ENCODE data around the gene PTPRK.

PTPRK gene

GRCh38 chr6:127923135-127923534 lies 597.3 kb downstream of the PTPRK start:
- no peaks in the 10 kb centered on the region for H3K27me3 ChIP-seq (ENCODE audit: control insufficient read depth, insufficient read depth, low read length, poor library complexity, severe bottlenecking)
- no peak overlapping the region for H3K4me3 ChIP-seq (ENCODE audit: insufficient read depth, low read depth, low read length)
- no peak overlapping the region for H3K27ac ChIP-seq (ENCODE audit: insufficient read depth, low read depth, low read length, poor library complexity, severe bottlenecking)
- H3K36me3 ChIP-seq (ENCODE audit: control insufficient read depth, insufficient read depth, low read length), result no peaks in the 10 kb centered on the region
- H3K9me3 ChIP-seq (ENCODE audit: control insufficient read depth, low read length), result no peaks in the 10 kb centered on the region
- H3K4me1 ChIP-seq (ENCODE audit: control insufficient read depth, insufficient read depth, low read length), result no peaks in the 10 kb centered on the region
- WGBS, 2 experiments, result 90 to 100% methylated on average over 2 of the region's 2 CpGs

GRCh38 chr6:127921982-127922381 lies 598.4 kb downstream of the PTPRK start:
- no peaks in the 10 kb centered on the region for H3K9me3 ChIP-seq (ENCODE audit: control insufficient read depth, low read length)
- H3K4me3 ChIP-seq (ENCODE audit: insufficient read depth, low read depth, low read length), result no peak overlapping the region
- H3K27ac ChIP-seq (ENCODE audit: insufficient read depth, low read depth, low read length, poor library complexity, severe bottlenecking), result no peak overlapping the region
- H3K4me1 ChIP-seq (ENCODE audit: control insufficient read depth, insufficient read depth, low read length), result no peaks in the 10 kb centered on the region
- no peaks in the 10 kb centered on the region for H3K36me3 ChIP-seq (ENCODE audit: control insufficient read depth, insufficient read depth, low read length)
- WGBS, 2 experiments, result 96 to 97% methylated on average over 6 of the region's 6 CpGs
- no peaks in the 10 kb centered on the region for H3K27me3 ChIP-seq (ENCODE audit: control insufficient read depth, insufficient read depth, low read length, poor library complexity, severe bottlenecking)

GRCh38 chr6:127920804-127921203 lies 599.6 kb downstream of the PTPRK start:
- H3K36me3 ChIP-seq (ENCODE audit: control insufficient read depth, insufficient read depth, low read length), result no peaks in the 10 kb centered on the region
- H3K4me3 ChIP-seq (ENCODE audit: insufficient read depth, low read depth, low read length), result no peak overlapping the region
- H3K27me3 ChIP-seq (ENCODE audit: control insufficient read depth, insufficient read depth, low read length, poor library complexity, severe bottlenecking), result no peaks in the 10 kb centered on the region
- WGBS, 2 experiments, result 92 to 95% methylated on average over 3 of the region's 3 CpGs
- no peak overlapping the region for H3K27ac ChIP-seq (ENCODE audit: insufficient read depth, low read depth, low read length, poor library complexity, severe bottlenecking)
- no peaks in the 10 kb centered on the region for H3K4me1 ChIP-seq (ENCODE audit: control insufficient read depth, insufficient read depth, low read length)
- no peaks in the 10 kb centered on the region for H3K9me3 ChIP-seq (ENCODE audit: control insufficient read depth, low read length)
